Activated CD4-positive, alpha-beta memory T cell treated with anti-CD3 and anti-CD28 coated beads, Interleukin-2, amount 10 ng/mL, durations not matched to agents 7 days and 5 days (primary cell): ENCODE data around the gene ABHD8. TPM values are rescaled to one million over a fixed set of nuclear protein-coding genes. Genes with fewer than 3 reads are reported as not detected.

Experiments
- CTCF ChIA-PET: fragments of 350-600 bp; sonication (Branson Sonifier 250); formaldehyde crosslinking; loops from one replicate; lab custom pipeline; 2021; ENCODE audit warnings: antibody characterized with exemption, inconsistent platforms; lab: Charles Lee
- POLR2A ChIA-PET: fragments of 350-600 bp; sonication (Branson Sonifier 250); formaldehyde crosslinking; loops from one replicate; lab custom pipeline; 2021; ENCODE audit warnings: antibody characterized with exemption; lab: Charles Lee
- DNase-seq: peaks from one replicate; pipeline ENCODE4 v3.0.0-alpha.2; 2020
- H3K27ac Mint-ChIP-seq: one replicate; pipeline ENCODE4 v1.8.0; 2021; ENCODE audit warnings: mild to moderate bottlenecking, mixed read lengths
- H3K27me3 Mint-ChIP-seq: one replicate; pipeline ENCODE4 v1.8.0; 2021; ENCODE audit warnings: mixed read lengths
- H3K36me3 Mint-ChIP-seq: one replicate; pipeline ENCODE4 v1.8.0; 2021; ENCODE audit warnings: low read depth, mixed read lengths
- H3K4me1 Mint-ChIP-seq: one replicate; pipeline ENCODE4 v1.8.0; 2021; ENCODE audit warnings: mixed read lengths
- H3K4me3 Mint-ChIP-seq: one replicate; pipeline ENCODE4 v1.8.0; 2021; ENCODE audit warnings: mild to moderate bottlenecking, mixed read lengths
- H3K9me3 Mint-ChIP-seq: one replicate; pipeline ENCODE4 v1.8.0; 2021; ENCODE audit warnings: mixed read lengths
- total RNA-seq, 2 experiments: library from RNA; stranded (reverse); gene quantifications; one replicate each; pipeline ENCODE4 v1.2.3, GENCODE V29; 2021

The ABHD8 gene
- total RNA-seq, result 10 to 100 TPM; 10.6 to 12.2 TPM

- Mint-ChIP-seq H3K4me3 (peak within 1 kb of the TSS; percentile 69), H3K36me3 (peaks cover 1% of the 10 kb centered on the region), H3K9me3 (no peaks in the 10 kb centered on the region), H3K27ac (peak within 1 kb of the TSS; percentile 54), H3K4me1 (peaks cover 46% of the 10 kb centered on the region), H3K27me3 (no peaks in the 10 kb centered on the region)
- peak; percentile 95 for DNase-seq
- ChIA-PET CTCF (interaction anchor here (0.6 to 3.1 kb wide), 4 partner anchors 10 to 99 kb away, joined by 3 to 32 read pairs (median 4); partner anchors contain the start of gene ANO8), POLR2A (interaction anchor here (0.8 to 4.8 kb wide), 5 partner anchors 10 to 177 kb away, joined by 3 to 50 read pairs (median 4); partner anchors contain the start of genes ANO8 and USE1)
Observed at GRCh38 chr19:17303167-17303939, at the start of gene ABHD8. Gene ABHD8 (minus strand): TSS chr19:17303425. CDS start chr19:17301616, 1,809 bp downstream.

GRCh38 chr19:17352608-17353280, 49.5 kb upstream of the ABHD8 start:
- no peak overlapping the region for H3K27ac Mint-ChIP-seq
- H3K9me3 Mint-ChIP-seq, result no peaks in the 10 kb centered on the region
- H3K27me3 Mint-ChIP-seq, result peaks cover 23% of the 10 kb centered on the region
- ChIA-PET POLR2A (no interaction called here), CTCF (no interaction called here)
- peaks cover 10% of the 10 kb centered on the region for H3K4me1 Mint-ChIP-seq
- DNase-seq, result no peak
- no peak overlapping the region for H3K4me3 Mint-ChIP-seq
- H3K36me3 Mint-ChIP-seq, result no peaks in the 10 kb centered on the region

GRCh38 chr19:17351815-17352435, 48.7 kb upstream of the ABHD8 start:
- H3K4me3 Mint-ChIP-seq, result no peak overlapping the region
- ChIA-PET CTCF (no interaction called here), POLR2A (no interaction called here)
- peaks cover 27% of the 10 kb centered on the region for H3K27me3 Mint-ChIP-seq
- no peaks in the 10 kb centered on the region for H3K9me3 Mint-ChIP-seq
- peaks cover 10% of the 10 kb centered on the region for H3K4me1 Mint-ChIP-seq
- H3K36me3 Mint-ChIP-seq, result no peaks in the 10 kb centered on the region
- no peak overlapping the region for H3K27ac Mint-ChIP-seq
- no peak for DNase-seq

GRCh38 chr19:17348700-17349099, 45.5 kb upstream of the ABHD8 start:
- Mint-ChIP-seq H3K9me3 (no peaks in the 10 kb centered on the region), H3K36me3 (no peaks in the 10 kb centered on the region), H3K4me3 (no peak overlapping the region), H3K4me1 (peaks cover 16% of the 10 kb centered on the region), H3K27ac (no peak overlapping the region), H3K27me3 (peaks cover 26% of the 10 kb centered on the region)
- ChIA-PET POLR2A (no interaction called here), CTCF (no interaction called here)
- DNase-seq, result no peak

GRCh38 chr19:17347877-17348276, 44.7 kb upstream of the ABHD8 start:
- peaks cover 26% of the 10 kb centered on the region for H3K27me3 Mint-ChIP-seq
- no peak overlapping the region for H3K4me3 Mint-ChIP-seq
- H3K36me3 Mint-ChIP-seq, result no peaks in the 10 kb centered on the region
- peaks cover 14% of the 10 kb centered on the region for H3K4me1 Mint-ChIP-seq
- H3K9me3 Mint-ChIP-seq, result no peaks in the 10 kb centered on the region
- ChIA-PET CTCF (interaction anchor here (1.0 to 1.2 kb wide), 2 partner anchors 37 to 39 kb away, joined by 3 to 5 read pairs; no protein-coding TSS in a partner anchor), POLR2A (no interaction called here)
- DNase-seq, result no peak
- H3K27ac Mint-ChIP-seq, result no peak overlapping the region

GRCh38 chr19:17347361-17347760, 44.1 kb upstream of the ABHD8 start:
- Mint-ChIP-seq H3K9me3 (no peaks in the 10 kb centered on the region), H3K4me1 (peaks cover 14% of the 10 kb centered on the region), H3K36me3 (no peaks in the 10 kb centered on the region), H3K27ac (no peak overlapping the region), H3K4me3 (no peak overlapping the region), H3K27me3 (peaks cover 24% of the 10 kb centered on the region)
- ChIA-PET POLR2A (no interaction called here), CTCF (interaction anchor here (1.0 to 1.9 kb wide), 3 partner anchors 38 to 42 kb away, joined by 3 to 5 read pairs (median 5); partner anchors contain the start of gene MRPL34)
- DNase-seq, result no peak

- H3K27me3 Mint-ChIP-seq, result peaks cover 19% of the 10 kb centered on the region
- H3K9me3 Mint-ChIP-seq, result no peaks in the 10 kb centered on the region
- H3K4me1 Mint-ChIP-seq, result peaks cover 8% of the 10 kb centered on the region
Observed at GRCh38 chr19:17346109-17346671, 43.0 kb upstream of the ABHD8 start.

GRCh38 chr19:17341845-17342244, 38.6 kb upstream of the ABHD8 start:
- no peak overlapping the region for H3K27ac Mint-ChIP-seq
- POLR2A ChIA-PET, result interaction anchor here (0.7 kb wide), 1 partner anchor 98 kb away, joined by 3 read pairs; no protein-coding TSS in a partner anchor
- H3K4me3 Mint-ChIP-seq, result no peak overlapping the region
- H3K4me1 Mint-ChIP-seq, result peaks cover 29% of the 10 kb centered on the region
- no peaks in the 10 kb centered on the region for H3K9me3 Mint-ChIP-seq
- H3K36me3 Mint-ChIP-seq, result no peaks in the 10 kb centered on the region
- H3K27me3 Mint-ChIP-seq, result no peaks in the 10 kb centered on the region
- no peak for DNase-seq
- CTCF ChIA-PET, result interaction anchor here (2.0 kb wide), 1 partner anchor 44 kb away, joined by 9 read pairs; no protein-coding TSS in a partner anchor

More at GRCh38 chr19:17346109-17346671, 43.0 kb upstream of the ABHD8 start:
- Mint-ChIP-seq H3K27ac (no peak overlapping the region), H3K4me3 (no peak overlapping the region), H3K36me3 (no peaks in the 10 kb centered on the region)
- DNase-seq, result peak; percentile 82
- ChIA-PET POLR2A (interaction anchor here (1.0 kb wide), 1 partner anchor 20 kb away, joined by 3 read pairs; no protein-coding TSS in a partner anchor), CTCF (interaction anchor here (0.5 to 1.9 kb wide), 6 partner anchors 11 to 677 kb away, joined by 3 to 18 read pairs (median 6); partner anchors contain the start of gene MRPL34)

GRCh38 chr19:17341386-17341785, 38.2 kb upstream of the ABHD8 start:
- ChIA-PET POLR2A (no interaction called here), CTCF (no interaction called here)
- DNase-seq, result no peak
- Mint-ChIP-seq H3K27me3 (no peaks in the 10 kb centered on the region), H3K9me3 (no peaks in the 10 kb centered on the region), H3K4me1 (peaks cover 33% of the 10 kb centered on the region), H3K4me3 (no peak overlapping the region), H3K27ac (no peak overlapping the region), H3K36me3 (no peaks in the 10 kb centered on the region)

GRCh38 chr19:17340871-17341357, 37.7 kb upstream of the ABHD8 start:
- H3K27me3 Mint-ChIP-seq, result no peaks in the 10 kb centered on the region
- H3K4me1 Mint-ChIP-seq, result peaks cover 30% of the 10 kb centered on the region
- DNase-seq, result no peak
- no peaks in the 10 kb centered on the region for H3K36me3 Mint-ChIP-seq
- no peak overlapping the region for H3K27ac Mint-ChIP-seq
- no peak overlapping the region for H3K4me3 Mint-ChIP-seq
- H3K9me3 Mint-ChIP-seq, result no peaks in the 10 kb centered on the region
- POLR2A ChIA-PET, result no interaction called here
- CTCF ChIA-PET, result no interaction called here

GRCh38 chr19:17340302-17340870, 37.2 kb upstream of the ABHD8 start:
- no peak for DNase-seq
- POLR2A ChIA-PET, result interaction anchor here (1.5 kb wide), 1 partner anchor 48 kb away, joined by 3 read pairs; no protein-coding TSS in a partner anchor
- Mint-ChIP-seq H3K36me3 (no peaks in the 10 kb centered on the region), H3K4me1 (peaks cover 33% of the 10 kb centered on the region), H3K27ac (no peak overlapping the region), H3K9me3 (no peaks in the 10 kb centered on the region), H3K4me3 (no peak overlapping the region), H3K27me3 (no peaks in the 10 kb centered on the region)
- CTCF ChIA-PET, result no interaction called here
